Tibial nerve (tissue), 4 donors: ENCODE data around the gene CLOCK.

Source experiments
- EP300 ChIP-seq, 2 donors: sonication (generic); formaldehyde crosslinking; IDR thresholded peaks; one replicate each; pipeline ENCODE4 v1.6.1; 2017; ENCODE audit warnings: antibody characterized with exemption in 2 of 2, mild to moderate bottlenecking in 1 of 2
- POLR2A ChIP-seq, 2 donors: fragments of 450-650 bp; IDR thresholded peaks; one replicate each; pipeline ENCODE4 v1.6.1; 2017; ENCODE audit warnings: antibody characterized with exemption in 2 of 2, mild to moderate bottlenecking in 2 of 2, moderate library complexity in 2 of 2
- TF ChIP-seq, protein P1 (sequence below), 5 experiments: fragments of 200-600 bp in 3 of 5; fragments of 450-650 bp in 2 of 5; sonication (generic) in 3 of 5; IDR thresholded peaks; one replicate each; pipeline ENCODE4 v1.5.1; 2016 to 2019; ENCODE audit warnings: antibody characterized with exemption in 5 of 5, mild to moderate bottlenecking in 3 of 5, moderate library complexity in 2 of 5

DNA sequence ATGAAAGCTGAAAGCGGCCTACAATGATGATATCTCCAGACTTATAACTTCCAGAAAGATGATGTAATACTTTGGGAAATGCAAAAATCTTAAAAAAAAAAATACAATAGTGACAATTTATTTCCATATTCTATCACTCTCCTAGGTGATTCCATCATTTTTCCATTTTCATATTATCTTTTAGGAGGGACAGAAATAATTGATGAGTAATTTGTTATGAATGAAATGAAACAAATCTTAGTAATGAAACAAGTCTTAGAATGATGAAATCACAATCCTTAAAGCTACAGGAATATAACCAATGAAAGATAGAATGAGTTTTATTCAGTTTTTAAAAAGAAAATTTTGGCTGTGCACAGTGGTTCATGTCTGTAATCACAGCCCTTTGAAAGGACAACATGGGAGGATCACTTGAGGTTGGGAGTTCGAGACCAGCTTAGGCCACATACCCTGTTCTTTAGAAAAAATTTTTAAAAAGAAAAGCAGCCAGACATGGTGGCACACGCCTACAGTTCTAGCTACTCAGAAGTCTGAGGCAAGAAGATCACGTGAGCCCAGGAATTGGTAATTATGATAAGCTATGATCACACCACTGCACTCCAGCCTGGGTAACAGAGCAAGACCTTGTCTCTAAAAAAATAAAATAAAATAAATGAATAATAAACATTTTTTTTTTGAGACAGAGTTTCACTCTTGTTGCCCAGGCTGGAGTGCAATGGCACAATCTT lies 21.7 kb downstream of the CLOCK start:
- TF ChIP-seq, protein P1, sequence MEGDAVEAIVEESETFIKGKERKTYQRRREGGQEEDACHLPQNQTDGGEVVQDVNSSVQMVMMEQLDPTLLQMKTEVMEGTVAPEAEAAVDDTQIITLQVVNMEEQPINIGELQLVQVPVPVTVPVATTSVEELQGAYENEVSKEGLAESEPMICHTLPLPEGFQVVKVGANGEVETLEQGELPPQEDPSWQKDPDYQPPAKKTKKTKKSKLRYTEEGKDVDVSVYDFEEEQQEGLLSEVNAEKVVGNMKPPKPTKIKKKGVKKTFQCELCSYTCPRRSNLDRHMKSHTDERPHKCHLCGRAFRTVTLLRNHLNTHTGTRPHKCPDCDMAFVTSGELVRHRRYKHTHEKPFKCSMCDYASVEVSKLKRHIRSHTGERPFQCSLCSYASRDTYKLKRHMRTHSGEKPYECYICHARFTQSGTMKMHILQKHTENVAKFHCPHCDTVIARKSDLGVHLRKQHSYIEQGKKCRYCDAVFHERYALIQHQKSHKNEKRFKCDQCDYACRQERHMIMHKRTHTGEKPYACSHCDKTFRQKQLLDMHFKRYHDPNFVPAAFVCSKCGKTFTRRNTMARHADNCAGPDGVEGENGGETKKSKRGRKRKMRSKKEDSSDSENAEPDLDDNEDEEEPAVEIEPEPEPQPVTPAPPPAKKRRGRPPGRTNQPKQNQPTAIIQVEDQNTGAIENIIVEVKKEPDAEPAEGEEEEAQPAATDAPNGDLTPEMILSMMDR (IDR thresholded peaks at IDR 0.05), result no peak
- TF ChIP-seq EP300 (IDR thresholded peaks at IDR 0.05) (no peak), POLR2A (IDR thresholded peaks at IDR 0.05) (no peak)
